Muscle of leg (tissue), 11 donors: Measurements from ENCODE around the gene RNF215. TPM values are rescaled to one million over a fixed set of nuclear protein-coding genes. Genes with fewer than 3 reads are reported as not detected.

Experiments used
- DNase-seq: peaks from one replicate; pipeline ENCODE4 v3.0.0; 2013
- H3K27ac ChIP-seq: one replicate; pipeline ENCODE4 v1.5.1; 2013; ENCODE audit warnings: mild to moderate bottlenecking, low read length, control low read depth
- H3K27me3 ChIP-seq: one replicate; pipeline ENCODE4 v1.6.1; 2013; ENCODE audit warnings: low read length; ENCODE audit not compliant: control insufficient read depth, insufficient read depth
- H3K36me3 ChIP-seq: one replicate; pipeline ENCODE4 v1.6.1; 2013; ENCODE audit warnings: low read length; ENCODE audit not compliant: control insufficient read depth, insufficient read depth
- H3K4me1 ChIP-seq: one replicate; pipeline ENCODE4 v1.6.1; 2013; ENCODE audit warnings: low read length; ENCODE audit not compliant: control insufficient read depth, insufficient read depth
- H3K4me3 ChIP-seq: one replicate; pipeline ENCODE4 v1.5.1; 2013; ENCODE audit warnings: low read length, control low read depth
- H3K9me3 ChIP-seq: replicated peaks from 2 replicates; pipeline ENCODE4 v1.6.1; 2013; ENCODE audit warnings: low read depth, low read length; ENCODE audit not compliant: control insufficient read depth
- WGBS: methylation state at CpG from one replicate; pipeline ENCODE4 v1.1.5; 2013; ENCODE audit warnings: missing lambda C conversion rate; ENCODE audit not compliant: insufficient coverage; 5-methylcytosine and 5-hydroxymethylcytosine counted together
- polyA plus RNA-seq, 8 donors: library from polyadenylated mRNA; unstranded; fragments of 120-200 nt; gene quantifications; one replicate each; pipeline versions ENCODE4 v1.2.1 to v1.2.3, GENCODE V29; 2013; ENCODE audit warnings: inconsistent platforms in 1 of 8, low replicate concordance in 1 of 8; ENCODE audit not compliant: insufficient read length in 8 of 8, insufficient read depth in 1 of 8
- total RNA-seq: library from RNA; stranded (reverse); fragments of 120-200 nt; gene quantifications from one replicate; pipeline ENCODE4 v1.2.4, GENCODE V29; 2013

The RNF215 gene
- total and polyA plus RNA-seq, 9 donors, result 11.2 to 15.4 (median 14.1) TPM

GRCh38 chr22:30398685-30399680 is 11.8 kb upstream of the RNF215 start:
- Histone ChIP-seq H3K27me3 (peaks cover 34% of the 10 kb centered on the region), H3K36me3 (no peaks in the 10 kb centered on the region), H3K27ac (no peak overlapping the region), H3K4me1 (peaks cover 27% of the 10 kb centered on the region), H3K4me3 (no peak overlapping the region), H3K9me3 (no peaks in the 10 kb centered on the region)
- no peak for DNase-seq
- WGBS, result 61% methylated on average over 6 of the region's 25 CpGs

GRCh38 chr22:30397656-30398635 is 10.7 kb upstream of the RNF215 start:
- no peak overlapping the region for H3K27ac ChIP-seq
- DNase-seq, result no peak
- peaks cover 34% of the 10 kb centered on the region for H3K27me3 ChIP-seq
- H3K36me3 ChIP-seq, result no peaks in the 10 kb centered on the region
- H3K9me3 ChIP-seq, result no peaks in the 10 kb centered on the region
- WGBS, result 26% methylated on average over 5 of the region's 11 CpGs
- H3K4me3 ChIP-seq, result peak overlapping the region; percentile 47
- H3K4me1 ChIP-seq, result peaks cover 27% of the 10 kb centered on the region

- Histone ChIP-seq H3K4me1 (peaks cover 23% of the 10 kb centered on the region), H3K4me3 (peak within 1 kb of the TSS; percentile 47), H3K36me3 (no peaks in the 10 kb centered on the region), H3K27ac (no peak within 1 kb of the TSS), H3K9me3 (no peaks in the 10 kb centered on the region), H3K27me3 (peaks cover 34% of the 10 kb centered on the region)
- 0% methylated on average over 56 of the region's 56 CpGs for WGBS
- DNase-seq, result peak; percentile 73
These were observed 9.9 kb upstream of the RNF215 start, which contains the start of gene SEC14L2 for GRCh38 chr22:30396871-30397655. SEC14L2 (plus strand) TSS chr22:30397018; CDS start chr22:30397117, 99 bp downstream.

GRCh38 chr22:30393885-30394284 is 6.7 kb upstream of the RNF215 start:
- WGBS, result 66% methylated on average over 2 of the region's 3 CpGs
- Histone ChIP-seq H3K36me3 (no peaks in the 10 kb centered on the region), H3K4me1 (peaks cover 19% of the 10 kb centered on the region), H3K27me3 (peaks cover 29% of the 10 kb centered on the region), H3K4me3 (no peak overlapping the region), H3K27ac (no peak overlapping the region), H3K9me3 (peaks cover 6% of the 10 kb centered on the region)
- no peak for DNase-seq

GRCh38 chr22:30393322-30393680 is 6.1 kb upstream of the RNF215 start:
- 75% methylated on average over 7 of the region's 7 CpGs for WGBS
- peaks cover 16% of the 10 kb centered on the region for H3K4me1 ChIP-seq
- H3K4me3 ChIP-seq, result no peak overlapping the region
- H3K36me3 ChIP-seq, result no peaks in the 10 kb centered on the region
- peaks cover 6% of the 10 kb centered on the region for H3K9me3 ChIP-seq
- H3K27ac ChIP-seq, result no peak overlapping the region
- no peak for DNase-seq
- H3K27me3 ChIP-seq, result peaks cover 26% of the 10 kb centered on the region

GRCh38 chr22:30392661-30393321 is 5.6 kb upstream of the RNF215 start:
- WGBS, result 33% methylated on average over 2 of the region's 9 CpGs
- no peak overlapping the region for H3K27ac ChIP-seq

GRCh38 chr22:30390974-30391691 is 3.9 kb upstream of the RNF215 start:
- Histone ChIP-seq H3K4me3 (no peak overlapping the region), H3K36me3 (no peaks in the 10 kb centered on the region), H3K27ac (no peak overlapping the region), H3K9me3 (peaks cover 6% of the 10 kb centered on the region), H3K4me1 (peaks cover 10% of the 10 kb centered on the region), H3K27me3 (peaks cover 5% of the 10 kb centered on the region)
- DNase-seq, result no peak
- 71% methylated on average over 2 of the region's 5 CpGs for WGBS

More at GRCh38 chr22:30392661-30393321, 5.6 kb upstream of the RNF215 start:
- H3K27me3 ChIP-seq, result peaks cover 21% of the 10 kb centered on the region
- H3K9me3 ChIP-seq, result peaks cover 6% of the 10 kb centered on the region
- H3K4me1 ChIP-seq, result peaks cover 13% of the 10 kb centered on the region
- DNase-seq, result no peak
- no peaks in the 10 kb centered on the region for H3K36me3 ChIP-seq
- H3K4me3 ChIP-seq, result no peak overlapping the region

- peak overlapping the region; percentile 61 for H3K4me3 ChIP-seq
- peaks cover 6% of the 10 kb centered on the region for H3K9me3 ChIP-seq
- WGBS, result 3% methylated on average over 6 of the region's 10 CpGs
- H3K27ac ChIP-seq, result peak overlapping the region; percentile 51
- H3K4me1 ChIP-seq, result peaks cover 11% of the 10 kb centered on the region
- DNase-seq, result no peak
- no peaks in the 10 kb centered on the region for H3K27me3 ChIP-seq
- peaks cover 18% of the 10 kb centered on the region for H3K36me3 ChIP-seq
These were observed 627 bp downstream of the RNF215 start for GRCh38 chr22:30386608-30386959.

GRCh38 chr22:30385942-30386341 is 1.3 kb downstream of the RNF215 start:
- WGBS, result 91% methylated on average over 6 of the region's 10 CpGs

More at GRCh38 chr22:30385942-30386341, 1.3 kb downstream of the RNF215 start:
- Histone ChIP-seq H3K27ac (no peak overlapping the region), H3K4me1 (peaks cover 11% of the 10 kb centered on the region), H3K36me3 (peaks cover 23% of the 10 kb centered on the region), H3K9me3 (peaks cover 3% of the 10 kb centered on the region), H3K27me3 (no peaks in the 10 kb centered on the region), H3K4me3 (no peak overlapping the region)
- no peak for DNase-seq
